H1 (cell line): Measurements from ENCODE around the gene DAB2IP. TPM values are rescaled to one million over a fixed set of nuclear protein-coding genes. Genes with fewer than 3 reads are reported as not detected.

ENCODE experiments used
- BACH1 ChIP-seq: IDR thresholded peaks from 2 replicates; pipeline ENCODE4 v1.6.1; 2012; ENCODE audit warnings: low read length, improper control_type of control experiment
- CTBP2 ChIP-seq: IDR thresholded peaks from 2 replicates; pipeline ENCODE4 v1.7.0; 2011; ENCODE audit warnings: borderline replicate concordance, mild to moderate bottlenecking, moderate library complexity, mixed read lengths, low read length; ENCODE audit not compliant: insufficient read depth, insufficient read length
- HDAC2 ChIP-seq, 2 experiments: fragments of 300-600 bp in 1 of 2; sonication (generic) in 1 of 2; IDR thresholded peaks; 2 replicates each; pipeline ENCODE4 v1.6.1; 2011 to 2012; ENCODE audit warnings: low read depth in 2 of 2, low read length in 2 of 2, mild to moderate bottlenecking in 2 of 2, moderate library complexity in 2 of 2, borderline replicate concordance in 1 of 2, inconsistent platforms in 1 of 2
- HDAC6 ChIP-seq: IDR thresholded peaks from one replicate; pipeline ENCODE4 v1.7.1; 2012; ENCODE audit warnings: low read depth, mild to moderate bottlenecking, inconsistent platforms, low read length, moderate library complexity
- RFX5 ChIP-seq: IDR thresholded peaks from 2 replicates; pipeline ENCODE4 v1.6.1; 2011; ENCODE audit warnings: low read depth, low read length, improper control_type of control experiment, borderline replicate concordance
- RXRA ChIP-seq: IDR thresholded peaks from 2 replicates; pipeline ENCODE4 v1.6.1; 2011; ENCODE audit warnings: low read depth, mild to moderate bottlenecking, low read length, moderate library complexity; ENCODE audit not compliant: insufficient read depth
- SUZ12 ChIP-seq: fragments of 200-600 bp; sonication (generic); IDR thresholded peaks from 2 replicates; pipeline ENCODE4 v1.6.1; 2012; ENCODE audit warnings: mild to moderate bottlenecking, inconsistent platforms, low read length, moderate library complexity, mixed read lengths
- TEAD4 ChIP-seq: IDR thresholded peaks from 2 replicates; pipeline ENCODE4 v1.6.1; 2012; ENCODE audit warnings: low read depth, low read length, inconsistent platforms, mixed read lengths
- polyA plus RNA-seq, 7 experiments: library from polyadenylated mRNA; depleted of rRNA in 3 of 7; stranded (reverse) in 5 of 7; unstranded in 2 of 7; fragments of >200 nt in 5 of 7; fragments of 200-250 nt in 2 of 7; gene quantifications; 1 replicate in 5 of 7; 2 replicates in 1 of 7; 4 replicates in 1 of 7; pipeline versions ENCODE4 v1.2.1 to v1.2.3, GENCODE V29; 2011 to 2013; ENCODE audit warnings: missing spikeins in 2 of 7, mixed read lengths in 2 of 7
- total RNA-seq: library from RNA; stranded (reverse); fragmentation: NEBNext Ultra II Directional; extraction: Animal tissue kit (Norgen Biotek cat#: 25700); gene quantifications from 2 replicates; pipeline ENCODE4 v1.2.1, GENCODE V29; 2021
- TF ChIP-seq, protein P1 (sequence below): fragments of 300-600 bp; sonication (generic); IDR thresholded peaks from 2 replicates; pipeline ENCODE4 v1.7.1; 2012; ENCODE audit warnings: low read length, moderate library complexity, mild to moderate bottlenecking, inconsistent platforms; ENCODE audit not compliant: insufficient replicate concordance
- TF ChIP-seq, protein P2 (sequence below): IDR thresholded peaks from 2 replicates; pipeline ENCODE4 v1.6.1; 2012; ENCODE audit warnings: inconsistent platforms

Gene DAB2IP
- total and polyA plus RNA-seq, 2 of the 8 experiments (the other 6 are each of a cell fraction or from before 2014, with no cell fraction given): 19.7 to 39.5 TPM

- TF ChIP-seq, protein P1, sequence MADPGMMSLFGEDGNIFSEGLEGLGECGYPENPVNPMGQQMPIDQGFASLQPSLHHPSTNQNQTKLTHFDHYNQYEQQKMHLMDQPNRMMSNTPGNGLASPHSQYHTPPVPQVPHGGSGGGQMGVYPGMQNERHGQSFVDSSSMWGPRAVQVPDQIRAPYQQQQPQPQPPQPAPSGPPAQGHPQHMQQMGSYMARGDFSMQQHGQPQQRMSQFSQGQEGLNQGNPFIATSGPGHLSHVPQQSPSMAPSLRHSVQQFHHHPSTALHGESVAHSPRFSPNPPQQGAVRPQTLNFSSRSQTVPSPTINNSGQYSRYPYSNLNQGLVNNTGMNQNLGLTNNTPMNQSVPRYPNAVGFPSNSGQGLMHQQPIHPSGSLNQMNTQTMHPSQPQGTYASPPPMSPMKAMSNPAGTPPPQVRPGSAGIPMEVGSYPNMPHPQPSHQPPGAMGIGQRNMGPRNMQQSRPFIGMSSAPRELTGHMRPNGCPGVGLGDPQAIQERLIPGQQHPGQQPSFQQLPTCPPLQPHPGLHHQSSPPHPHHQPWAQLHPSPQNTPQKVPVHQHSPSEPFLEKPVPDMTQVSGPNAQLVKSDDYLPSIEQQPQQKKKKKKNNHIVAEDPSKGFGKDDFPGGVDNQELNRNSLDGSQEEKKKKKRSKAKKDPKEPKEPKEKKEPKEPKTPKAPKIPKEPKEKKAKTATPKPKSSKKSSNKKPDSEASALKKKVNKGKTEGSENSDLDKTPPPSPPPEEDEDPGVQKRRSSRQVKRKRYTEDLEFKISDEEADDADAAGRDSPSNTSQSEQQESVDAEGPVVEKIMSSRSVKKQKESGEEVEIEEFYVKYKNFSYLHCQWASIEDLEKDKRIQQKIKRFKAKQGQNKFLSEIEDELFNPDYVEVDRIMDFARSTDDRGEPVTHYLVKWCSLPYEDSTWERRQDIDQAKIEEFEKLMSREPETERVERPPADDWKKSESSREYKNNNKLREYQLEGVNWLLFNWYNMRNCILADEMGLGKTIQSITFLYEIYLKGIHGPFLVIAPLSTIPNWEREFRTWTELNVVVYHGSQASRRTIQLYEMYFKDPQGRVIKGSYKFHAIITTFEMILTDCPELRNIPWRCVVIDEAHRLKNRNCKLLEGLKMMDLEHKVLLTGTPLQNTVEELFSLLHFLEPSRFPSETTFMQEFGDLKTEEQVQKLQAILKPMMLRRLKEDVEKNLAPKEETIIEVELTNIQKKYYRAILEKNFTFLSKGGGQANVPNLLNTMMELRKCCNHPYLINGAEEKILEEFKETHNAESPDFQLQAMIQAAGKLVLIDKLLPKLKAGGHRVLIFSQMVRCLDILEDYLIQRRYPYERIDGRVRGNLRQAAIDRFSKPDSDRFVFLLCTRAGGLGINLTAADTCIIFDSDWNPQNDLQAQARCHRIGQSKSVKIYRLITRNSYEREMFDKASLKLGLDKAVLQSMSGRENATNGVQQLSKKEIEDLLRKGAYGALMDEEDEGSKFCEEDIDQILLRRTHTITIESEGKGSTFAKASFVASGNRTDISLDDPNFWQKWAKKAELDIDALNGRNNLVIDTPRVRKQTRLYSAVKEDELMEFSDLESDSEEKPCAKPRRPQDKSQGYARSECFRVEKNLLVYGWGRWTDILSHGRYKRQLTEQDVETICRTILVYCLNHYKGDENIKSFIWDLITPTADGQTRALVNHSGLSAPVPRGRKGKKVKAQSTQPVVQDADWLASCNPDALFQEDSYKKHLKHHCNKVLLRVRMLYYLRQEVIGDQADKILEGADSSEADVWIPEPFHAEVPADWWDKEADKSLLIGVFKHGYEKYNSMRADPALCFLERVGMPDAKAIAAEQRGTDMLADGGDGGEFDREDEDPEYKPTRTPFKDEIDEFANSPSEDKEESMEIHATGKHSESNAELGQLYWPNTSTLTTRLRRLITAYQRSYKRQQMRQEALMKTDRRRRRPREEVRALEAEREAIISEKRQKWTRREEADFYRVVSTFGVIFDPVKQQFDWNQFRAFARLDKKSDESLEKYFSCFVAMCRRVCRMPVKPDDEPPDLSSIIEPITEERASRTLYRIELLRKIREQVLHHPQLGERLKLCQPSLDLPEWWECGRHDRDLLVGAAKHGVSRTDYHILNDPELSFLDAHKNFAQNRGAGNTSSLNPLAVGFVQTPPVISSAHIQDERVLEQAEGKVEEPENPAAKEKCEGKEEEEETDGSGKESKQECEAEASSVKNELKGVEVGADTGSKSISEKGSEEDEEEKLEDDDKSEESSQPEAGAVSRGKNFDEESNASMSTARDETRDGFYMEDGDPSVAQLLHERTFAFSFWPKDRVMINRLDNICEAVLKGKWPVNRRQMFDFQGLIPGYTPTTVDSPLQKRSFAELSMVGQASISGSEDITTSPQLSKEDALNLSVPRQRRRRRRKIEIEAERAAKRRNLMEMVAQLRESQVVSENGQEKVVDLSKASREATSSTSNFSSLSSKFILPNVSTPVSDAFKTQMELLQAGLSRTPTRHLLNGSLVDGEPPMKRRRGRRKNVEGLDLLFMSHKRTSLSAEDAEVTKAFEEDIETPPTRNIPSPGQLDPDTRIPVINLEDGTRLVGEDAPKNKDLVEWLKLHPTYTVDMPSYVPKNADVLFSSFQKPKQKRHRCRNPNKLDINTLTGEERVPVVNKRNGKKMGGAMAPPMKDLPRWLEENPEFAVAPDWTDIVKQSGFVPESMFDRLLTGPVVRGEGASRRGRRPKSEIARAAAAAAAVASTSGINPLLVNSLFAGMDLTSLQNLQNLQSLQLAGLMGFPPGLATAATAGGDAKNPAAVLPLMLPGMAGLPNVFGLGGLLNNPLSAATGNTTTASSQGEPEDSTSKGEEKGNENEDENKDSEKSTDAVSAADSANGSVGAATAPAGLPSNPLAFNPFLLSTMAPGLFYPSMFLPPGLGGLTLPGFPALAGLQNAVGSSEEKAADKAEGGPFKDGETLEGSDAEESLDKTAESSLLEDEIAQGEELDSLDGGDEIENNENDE: no peak
- TF ChIP-seq TEAD4 (no peak), HDAC6 (no peak), BACH1 (no peak), SUZ12 (no peak), RXRA (no peak), CTBP2 (no peak), RFX5 (no peak), HDAC2 (IDR thresholded peaks at IDR 0.05; ENCODE audit: borderline replicate concordance in 1 of 2, low read depth in 2 of 2, low read length in 2 of 2) (no peak)
- TF ChIP-seq, protein P2, sequence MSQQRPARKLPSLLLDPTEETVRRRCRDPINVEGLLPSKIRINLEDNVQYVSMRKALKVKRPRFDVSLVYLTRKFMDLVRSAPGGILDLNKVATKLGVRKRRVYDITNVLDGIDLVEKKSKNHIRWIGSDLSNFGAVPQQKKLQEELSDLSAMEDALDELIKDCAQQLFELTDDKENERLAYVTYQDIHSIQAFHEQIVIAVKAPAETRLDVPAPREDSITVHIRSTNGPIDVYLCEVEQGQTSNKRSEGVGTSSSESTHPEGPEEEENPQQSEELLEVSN: no peak
Observed at GRCh38 chr9:121742923-121743322, 91.5 kb downstream of the DAB2IP start (continued).
